Epithelial cell of proximal tubule (primary cell): ENCODE results near the gene HSP90B1. TPM values are rescaled to one million over a fixed set of nuclear protein-coding genes. Genes with fewer than 3 reads are reported as not detected.

Experiments
- DNase-seq: peaks from one replicate; pipeline ENCODE4 v3.0.0-alpha.2; 2011; ENCODE audit warnings: low read depth
- H3K4me3 ChIP-seq: 2 replicates; pipeline ENCODE4 v1.5.1; 2011; ENCODE audit warnings: low read depth, mild to moderate bottlenecking, low read length
- CTCF ChIP-seq: conservative IDR thresholded peaks from 2 replicates; pipeline ENCODE4 v1.5.1; 2012; ENCODE audit warnings: low read depth, mild to moderate bottlenecking, low read length
- total RNA-seq: library from RNA; depleted of rRNA; stranded (reverse); fragments of >200 nt; gene quantifications from 2 replicates; pipeline ENCODE4 v1.2.3, GENCODE V29; 2015

The HSP90B1 gene
- total RNA-seq, 1 donor from 2014 or later, result 606 TPM

GRCh38 chr12:103958621-103959020, 28.4 kb downstream of the HSP90B1 start:
- no peak for DNase-seq
- TF ChIP-seq CTCF, result no peak
- H3K4me3 ChIP-seq, result no peak overlapping the region

- no peak for TF ChIP-seq CTCF
- DNase-seq, result no peak
- H3K4me3 ChIP-seq, result no peak overlapping the region
Observed at GRCh38 chr12:103960616-103961227, 30.5 kb downstream of the HSP90B1 start.

- H3K4me3 ChIP-seq, result no peak overlapping the region
- TF ChIP-seq CTCF, result no peak
- no peak for DNase-seq
Observed at GRCh38 chr12:103962493-103962892, 32.3 kb downstream of the HSP90B1 start.

- no peak for DNase-seq
- H3K4me3 ChIP-seq, result peak overlapping the region; percentile 77
- no peak for TF ChIP-seq CTCF
Observed at GRCh38 chr12:103964805-103965204, 34.6 kb downstream of the HSP90B1 start.

GRCh38 chr12:103965255-103965589, 35.0 kb downstream of the HSP90B1 start:
- DNase-seq, result no peak
- peak overlapping the region; percentile 77 for H3K4me3 ChIP-seq
- TF ChIP-seq CTCF, result no peak

GRCh38 chr12:103965590-103966504, 35.6 kb downstream of the HSP90B1 start, which contains the start of gene TDG:
TSS of gene TDG (plus strand) at chr12:103965872. CDS start at chr12:103966038, 166 bp downstream.
- peak; percentile 72 for DNase-seq
- peak; percentile 23 for TF ChIP-seq CTCF
- H3K4me3 ChIP-seq, result peak within 1 kb of the TSS; percentile 77
